ENCODE measurements around the gene CDH23. TPM values are rescaled to one million over a fixed set of nuclear protein-coding genes. Genes with fewer than 3 reads are reported as not detected.

The CDH23 gene
- total RNA-seq, 1 experiment from 2014 or later, result not detected

DNA sequence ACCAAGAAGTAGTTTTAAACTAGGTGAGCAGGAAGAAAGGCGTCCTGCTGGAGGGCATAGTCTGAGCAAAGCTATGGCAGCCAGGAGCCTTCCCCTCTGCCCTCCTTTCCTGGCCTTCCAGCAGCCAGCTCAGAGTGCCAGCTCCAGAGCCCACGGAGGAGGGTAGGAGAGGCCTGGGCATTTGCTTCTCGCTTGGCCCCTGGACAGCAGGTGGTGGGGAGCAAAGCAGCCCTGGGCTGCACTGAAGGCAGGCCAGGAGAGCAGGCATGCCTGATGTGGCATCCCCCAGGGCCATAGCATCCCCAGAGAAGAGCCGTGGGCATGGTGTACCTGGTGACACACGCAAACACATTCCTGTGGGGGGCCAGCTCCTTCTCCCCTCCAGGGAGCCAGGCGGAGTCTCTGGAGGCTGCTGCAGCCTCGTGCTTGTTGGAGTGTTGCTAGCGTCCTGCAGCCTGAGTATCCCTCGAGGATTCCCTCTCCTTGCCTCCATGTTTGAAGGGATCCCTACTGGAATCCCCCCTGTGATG is 43.9 kb downstream of the CDH23 start:
- DNase-seq (ENCODE audit: low read depth), result no peak

DNA sequence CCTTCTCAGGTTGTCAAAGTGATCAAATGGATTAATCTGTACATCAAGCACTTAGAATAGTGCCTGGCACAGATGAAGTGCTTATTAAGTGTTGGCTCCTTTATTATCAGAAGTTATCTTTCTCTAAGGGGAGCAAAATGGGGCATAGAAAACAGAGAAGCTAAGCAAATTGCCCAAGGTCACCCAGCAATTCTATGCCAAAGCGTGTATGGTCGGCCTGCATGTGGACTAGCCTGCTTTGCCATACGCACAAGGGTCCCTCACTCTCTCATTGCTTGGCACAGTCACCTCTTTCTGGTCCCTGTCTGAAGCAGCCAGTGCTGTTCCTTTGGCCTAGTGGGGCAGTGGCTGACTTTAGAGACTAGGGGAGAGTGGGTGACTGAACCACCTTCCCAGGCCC is 45.3 kb downstream of the CDH23 start:
- DNase-seq (ENCODE audit: low read depth), result no peak

DNA sequence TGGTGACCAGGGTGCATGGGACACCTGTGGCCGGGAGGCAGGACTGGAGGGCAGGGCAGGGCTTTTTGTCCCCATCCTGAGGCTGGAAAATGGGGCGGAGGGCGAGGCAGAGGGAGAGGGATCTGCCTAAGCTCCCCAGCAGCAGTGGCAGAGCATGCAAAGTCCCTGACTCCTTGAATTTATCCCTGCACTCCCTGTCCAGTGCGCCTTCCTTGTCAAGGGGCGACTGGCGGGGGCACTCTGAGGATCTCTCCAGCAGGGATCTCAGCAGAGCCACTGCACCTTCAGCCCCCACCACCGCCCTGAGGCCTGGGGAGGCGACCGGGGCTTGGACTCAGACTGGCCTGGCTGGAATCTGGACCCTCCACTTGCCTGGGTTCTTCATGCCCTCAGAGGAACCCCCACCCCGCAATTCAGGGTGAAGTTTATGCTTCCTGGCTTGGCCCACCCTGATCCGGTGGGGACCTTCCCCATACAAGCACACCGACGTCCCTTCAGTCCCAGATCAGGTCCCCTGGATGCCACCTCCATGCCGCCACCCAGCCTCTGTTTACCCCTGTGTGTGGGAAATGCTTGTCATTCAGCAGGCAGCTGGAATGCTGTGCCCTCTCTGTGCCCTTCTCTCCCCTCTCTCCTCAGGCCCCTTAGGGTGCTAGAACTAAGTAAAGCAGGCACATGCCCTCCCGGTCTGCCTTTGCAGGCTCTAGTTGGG is 46.3 kb downstream of the CDH23 start:
- DNase-seq (ENCODE audit: low read depth), result no peak

DNA sequence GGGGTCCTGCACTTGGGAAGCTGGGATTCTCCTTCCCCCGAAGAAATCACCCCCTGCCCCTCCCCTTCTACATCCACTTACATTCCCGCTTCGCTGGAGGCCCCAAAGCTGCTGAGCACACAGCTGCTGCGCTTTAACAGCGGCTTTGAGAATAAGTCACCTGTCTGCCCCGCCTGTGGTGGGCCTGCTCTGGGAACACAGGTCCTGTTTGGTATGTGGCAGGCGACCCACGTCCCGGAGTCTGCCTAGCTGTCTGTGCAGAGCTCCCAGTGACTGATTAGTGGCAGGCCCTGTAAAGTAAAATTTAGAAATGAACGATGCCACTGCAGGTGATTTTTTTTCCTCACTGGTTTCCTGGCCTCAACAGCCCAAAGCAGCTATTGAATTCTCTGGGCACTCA is 47.0 kb downstream of the CDH23 start:
- no peak for DNase-seq (ENCODE audit: low read depth)

GRCh38 chr10:71444284-71445054 is 47.7 kb downstream of the CDH23 start:
- no peak for DNase-seq (ENCODE audit: low read depth)

DNA sequence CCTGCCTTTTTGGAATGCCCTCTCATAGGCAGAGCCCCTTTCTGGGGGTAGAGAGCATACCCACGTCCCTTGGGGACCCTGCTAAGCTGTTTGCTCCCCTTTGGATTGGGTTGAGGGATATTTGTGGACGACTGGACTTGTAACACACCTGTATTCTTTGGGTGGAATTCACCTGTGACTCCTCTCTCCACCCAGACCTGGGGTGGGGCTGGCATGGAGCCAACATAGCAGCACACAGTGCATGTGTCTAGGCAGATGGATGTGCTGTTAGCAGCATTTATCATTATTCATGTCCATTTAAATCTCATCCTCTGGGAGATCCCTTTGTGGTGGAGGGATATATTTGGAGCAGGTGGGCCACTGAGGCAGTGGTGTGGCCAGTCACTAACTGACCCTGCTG is 51.0 kb downstream of the CDH23 start:
- DNase-seq (ENCODE audit: low read depth), result no peak

- DNase-seq (ENCODE audit: low read depth), result no peak
Measured at GRCh38 chr10:71448146-71448545, 51.4 kb downstream of the CDH23 start.

DNA sequence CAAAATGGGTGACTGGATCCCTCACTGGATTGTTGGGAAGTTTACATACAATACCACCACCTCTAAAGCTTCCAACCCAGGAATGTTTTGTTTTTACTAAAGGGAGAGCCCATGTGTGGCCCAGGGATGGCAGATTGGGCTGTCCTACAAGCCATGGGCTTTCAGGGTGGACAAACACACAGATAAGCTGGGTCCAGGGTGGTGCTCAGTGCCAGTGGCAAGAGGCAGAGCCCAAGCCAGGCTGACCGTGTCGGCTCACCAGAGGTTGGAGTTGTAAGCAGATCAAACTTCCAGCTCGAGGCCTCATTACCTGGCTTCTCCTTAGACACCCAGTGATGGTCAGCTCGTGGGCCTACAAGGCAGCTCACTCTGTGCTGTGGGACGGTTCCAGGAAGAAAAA is 52.3 kb downstream of the CDH23 start:
- DNase-seq (ENCODE audit: low read depth), result no peak

DNA sequence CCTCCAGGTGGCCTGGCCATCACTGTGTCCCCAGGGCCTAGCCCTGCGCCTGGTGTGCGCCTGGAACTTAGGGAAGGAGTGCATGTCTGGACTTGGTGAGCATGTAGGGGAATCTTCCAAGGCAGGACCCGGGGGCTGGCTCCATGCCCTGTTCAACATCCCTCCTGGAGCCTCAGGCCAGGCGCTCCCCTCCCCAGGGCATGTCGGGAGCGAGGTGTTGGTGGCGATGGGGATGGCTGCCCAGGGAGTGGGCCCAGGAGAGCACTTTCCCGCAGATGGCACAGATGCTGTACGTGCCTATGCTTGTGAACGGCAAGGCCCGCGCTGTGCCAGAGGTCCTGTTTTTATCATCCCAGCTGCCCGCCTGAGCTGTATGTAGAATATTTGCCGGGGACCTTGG is 55.0 kb downstream of the CDH23 start:
- DNase-seq (ENCODE audit: low read depth), result no peak

DNA sequence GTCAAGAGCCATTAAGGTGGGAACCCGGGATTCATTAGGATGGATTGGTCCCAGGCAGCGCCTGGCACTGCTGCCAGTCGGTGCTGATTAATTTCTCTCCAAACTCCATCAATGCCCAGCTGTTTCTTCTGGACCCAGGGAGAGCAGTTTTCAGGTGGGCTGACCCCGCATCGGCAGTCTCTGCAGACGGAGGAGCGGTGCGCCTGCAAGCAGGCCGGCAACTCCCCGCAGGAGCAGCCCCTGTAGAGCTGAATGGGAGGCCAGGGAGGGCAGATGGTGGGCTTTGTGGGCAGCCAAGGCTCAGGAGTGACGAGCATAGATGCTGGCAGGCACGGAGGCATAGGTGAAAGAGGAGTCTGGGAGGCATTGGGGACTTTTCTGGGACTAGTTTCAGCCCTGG is 56.5 kb downstream of the CDH23 start:
- DNase-seq (ENCODE audit: low read depth), result no peak

GRCh38 chr10:71454347-71454746 is 57.6 kb downstream of the CDH23 start:
- peak; percentile 11 for DNase-seq (ENCODE audit: low read depth)

DNA sequence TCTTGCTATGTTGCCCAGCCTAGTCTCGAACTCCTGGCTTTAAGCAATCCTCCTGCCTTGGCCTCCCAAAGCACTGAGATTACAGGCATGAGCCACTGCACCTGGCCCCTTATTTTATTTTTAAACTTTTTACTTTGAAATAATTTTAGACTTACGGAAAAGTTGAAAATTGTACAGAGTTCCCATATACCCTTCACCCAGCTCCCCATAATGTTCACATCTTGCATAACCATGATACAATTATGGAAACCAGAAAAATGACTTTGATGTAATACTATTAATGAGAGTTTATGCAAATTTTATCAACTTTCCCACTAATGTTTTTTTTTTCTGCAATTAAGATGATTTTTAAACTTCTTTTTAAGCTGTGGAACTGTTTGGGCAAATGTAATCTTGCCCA is 58.3 kb downstream of the CDH23 start:
- no peak for DNase-seq (ENCODE audit: low read depth)

DNA sequence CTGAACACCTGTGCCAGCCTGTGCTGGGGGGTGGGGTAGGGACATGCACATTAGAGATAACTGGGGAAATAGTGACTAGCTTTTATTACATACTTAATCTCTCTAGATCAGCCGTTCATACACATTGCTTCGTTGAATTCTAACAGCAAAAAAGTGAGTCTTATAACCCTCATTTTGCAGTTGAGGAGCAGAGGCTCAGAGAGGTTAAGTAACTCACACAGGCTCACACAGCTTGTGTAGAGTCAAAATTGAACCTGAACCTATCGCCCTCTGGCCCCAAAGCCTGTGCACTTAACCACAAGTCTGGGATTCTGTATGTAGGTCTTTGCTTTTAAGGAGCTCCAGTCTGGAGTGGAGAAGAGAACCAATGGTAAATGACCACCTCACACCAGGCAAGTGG is 59.9 kb downstream of the CDH23 start:
- DNase-seq (ENCODE audit: low read depth), result no peak

- no peak for DNase-seq (ENCODE audit: low read depth)
Measured at GRCh38 chr10:71457908-71458307, 61.2 kb downstream of the CDH23 start.

GRCh38 chr10:71458387-71458786 is 61.7 kb downstream of the CDH23 start:
- no peak for DNase-seq (ENCODE audit: low read depth)

DNA sequence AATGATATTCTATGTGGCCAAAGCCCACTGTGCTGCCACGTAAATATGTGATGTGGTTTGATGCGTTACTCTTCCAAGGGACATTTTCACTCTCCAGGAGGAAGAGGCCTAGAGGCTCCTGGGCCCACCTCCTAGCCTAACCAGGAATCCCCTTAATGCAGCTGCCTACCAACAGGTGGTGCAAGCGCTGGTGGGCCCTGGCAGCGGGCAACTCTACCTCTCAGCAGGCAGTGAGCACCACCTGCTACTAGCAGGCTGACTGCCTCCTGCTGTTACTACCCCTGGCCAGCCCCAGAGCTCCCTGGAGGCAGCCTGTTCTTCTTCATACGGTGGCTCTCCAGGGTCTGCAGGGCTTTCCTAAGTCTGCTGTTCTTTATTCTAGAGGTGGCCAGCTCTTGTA is 62.8 kb downstream of the CDH23 start:
- no peak for DNase-seq (ENCODE audit: low read depth)

- DNase-seq (ENCODE audit: low read depth), result no peak
Measured at GRCh38 chr10:71460615-71461014, 63.9 kb downstream of the CDH23 start.

GRCh38 chr10:71461457-71461856 is 64.7 kb downstream of the CDH23 start:
- DNase-seq (ENCODE audit: low read depth), result no peak

DNA sequence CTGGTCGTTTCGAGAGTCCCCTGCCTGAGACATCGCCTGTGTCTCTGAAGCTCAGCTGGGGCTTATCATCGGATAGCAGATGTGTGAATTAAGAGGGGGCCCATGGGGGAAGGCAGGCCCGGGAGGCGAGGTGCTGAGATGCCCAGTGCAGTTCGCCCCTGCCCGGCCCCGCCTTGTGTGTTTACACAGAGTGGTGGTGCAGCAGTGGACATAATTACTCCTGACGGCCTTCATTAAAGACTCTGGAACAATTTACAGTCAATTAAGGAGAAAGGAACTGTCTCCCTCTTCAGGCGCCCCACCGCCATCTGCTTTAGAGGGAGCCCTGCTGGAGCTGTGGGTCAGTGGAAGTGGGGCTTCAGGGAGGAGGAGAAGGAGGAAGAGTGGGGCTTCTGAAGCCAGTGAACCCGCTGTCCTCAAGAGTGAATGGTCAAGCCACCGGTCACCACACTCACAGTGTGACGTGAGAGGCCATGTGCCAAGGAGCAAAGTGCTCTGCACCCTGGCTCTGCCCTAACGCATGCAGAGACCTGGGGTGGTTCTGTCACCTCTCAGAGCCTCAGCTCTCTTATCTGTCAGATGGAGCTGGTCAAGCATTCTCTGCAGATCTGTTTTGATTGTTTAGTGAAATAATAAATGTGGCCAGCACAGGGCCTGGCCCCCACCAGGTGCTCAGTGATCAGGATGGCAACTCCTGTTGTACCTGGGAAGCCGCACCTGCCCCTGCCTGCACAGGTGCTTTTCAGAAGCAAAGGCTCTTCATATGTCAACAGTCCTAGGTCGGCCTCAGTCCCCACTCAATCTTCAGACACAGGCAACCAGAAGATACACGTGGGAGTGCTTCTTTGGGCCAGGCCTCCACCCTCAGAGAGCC is 65.6 kb downstream of the CDH23 start:
- no peak for DNase-seq (ENCODE audit: low read depth)

GRCh38 chr10:71463111-71463510 is 66.4 kb downstream of the CDH23 start:
- DNase-seq (ENCODE audit: low read depth), result no peak

DNA sequence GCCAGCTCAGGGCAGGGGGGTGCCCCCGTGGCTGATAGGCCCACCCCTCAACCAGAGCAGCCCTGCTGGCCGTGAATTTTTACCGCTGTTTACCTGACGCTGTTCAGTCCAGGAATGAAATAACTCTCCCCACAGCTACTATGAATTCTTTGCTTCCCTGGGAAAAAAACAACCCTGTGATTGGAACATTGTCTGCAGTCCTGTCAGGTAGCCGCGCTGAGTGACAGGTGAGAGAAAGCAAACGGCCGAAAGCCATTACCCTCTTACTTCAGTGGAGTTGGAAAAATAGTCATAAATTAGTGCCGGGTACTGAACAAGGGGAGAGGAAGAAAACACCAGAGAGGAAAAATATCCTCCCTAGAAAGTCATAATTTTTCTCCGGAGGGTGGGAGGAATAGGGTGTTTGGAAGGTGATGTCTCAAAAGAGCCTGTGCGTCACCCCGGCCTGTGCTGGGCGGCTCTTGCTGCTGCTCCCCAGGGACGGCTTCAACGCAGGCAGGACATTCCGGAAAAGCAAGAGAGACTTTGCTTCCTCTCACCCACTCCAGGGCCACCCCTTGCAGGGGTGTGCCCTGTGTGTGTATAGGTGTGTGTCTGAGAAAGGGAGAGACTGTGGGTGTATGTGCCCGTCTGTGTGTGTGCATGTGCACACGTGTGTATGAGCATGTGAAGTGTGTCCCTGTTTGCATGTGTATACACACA is 69.0 kb downstream of the CDH23 start:
- DNase-seq (ENCODE audit: low read depth), result no peak

GRCh38 chr10:71466330-71466729 is 69.6 kb downstream of the CDH23 start:
- no peak for DNase-seq (ENCODE audit: low read depth)

Data from M059J (cell line).